RWPE2 (cell line): ENCODE data around the gene HECW1.
A peak's percentile ranks its signal among the peaks of the same experiment; 100 is the strongest.

ENCODE experiments used
- ATAC-seq: fragments of 200-7000 bp; cut with Tn5 transposase; 3 replicates; pipeline ENCODE4 v1.9.1; 2021; ENCODE audit warnings: low read depth
- DNase-seq: peaks from one replicate; pipeline ENCODE4 v3.0.0-alpha.2; 2020; ENCODE audit warnings: low spot score
- H3K27ac ChIP-seq: fragments of 450-650 bp; 2 replicates; pipeline ENCODE4 v1.5.1; 2017; ENCODE audit warnings: mild to moderate bottlenecking; ENCODE audit not compliant: poor library complexity, severe bottlenecking
- H3K27me3 ChIP-seq: fragments of 250-450 bp; sonication (Bioruptor Pico); 2 replicates; pipeline ENCODE4 v1.5.1; 2021; ENCODE audit warnings: mild to moderate bottlenecking, moderate library complexity; ENCODE audit not compliant: insufficient read depth, poor library complexity, severe bottlenecking
- H3K36me3 ChIP-seq: fragments of 250-450 bp; sonication (Bioruptor Pico); 2 replicates; pipeline ENCODE4 v1.5.1; 2020; ENCODE audit warnings: low read depth, mild to moderate bottlenecking, moderate library complexity
- H3K4me1 ChIP-seq: fragments of 250-450 bp; sonication (Bioruptor Pico); 2 replicates; pipeline ENCODE4 v1.5.1; 2021; ENCODE audit warnings: mild to moderate bottlenecking, moderate library complexity; ENCODE audit not compliant: insufficient read depth, poor library complexity, severe bottlenecking
- H3K4me3 ChIP-seq: fragments of 250-450 bp; sonication (Bioruptor Pico); 2 replicates; pipeline ENCODE4 v1.5.1; 2021; ENCODE audit warnings: mild to moderate bottlenecking, moderate library complexity; ENCODE audit not compliant: severe bottlenecking
- H3K9me3 ChIP-seq: fragments of 250-450 bp; sonication (Bioruptor Pico); 2 replicates; pipeline ENCODE4 v1.5.1; 2021; ENCODE audit warnings: mild to moderate bottlenecking, moderate library complexity; ENCODE audit not compliant: severe bottlenecking
- TF ChIP-seq, protein P1 (sequence below): fragments of 450-650 bp; IDR thresholded peaks from one replicate; pipeline ENCODE4 v1.5.1; 2017; ENCODE audit warnings: mild to moderate bottlenecking, moderate library complexity; ENCODE audit not compliant: poor library complexity, severe bottlenecking

HECW1 gene

DNA sequence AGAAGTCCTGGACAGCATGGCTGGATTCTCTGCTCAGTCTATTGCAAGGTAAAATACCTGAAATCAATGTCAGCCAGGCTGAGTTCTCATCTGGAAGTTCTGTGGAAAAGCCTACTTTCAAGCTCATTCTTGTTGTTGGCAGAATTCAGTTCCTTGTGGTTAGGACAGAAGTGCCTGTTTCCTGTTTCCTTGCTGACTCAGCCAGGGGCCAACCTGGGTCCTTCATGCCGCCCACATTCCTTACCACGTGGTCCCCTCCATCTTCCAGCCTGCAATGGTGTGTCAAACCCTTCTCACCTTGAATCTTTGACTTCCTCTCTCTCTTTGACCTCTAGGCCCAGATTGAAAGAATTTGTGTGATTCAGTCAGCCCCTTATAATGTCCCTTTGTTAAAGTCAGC, 273.4 kb downstream of the HECW1 start:
- TF ChIP-seq, protein P1, sequence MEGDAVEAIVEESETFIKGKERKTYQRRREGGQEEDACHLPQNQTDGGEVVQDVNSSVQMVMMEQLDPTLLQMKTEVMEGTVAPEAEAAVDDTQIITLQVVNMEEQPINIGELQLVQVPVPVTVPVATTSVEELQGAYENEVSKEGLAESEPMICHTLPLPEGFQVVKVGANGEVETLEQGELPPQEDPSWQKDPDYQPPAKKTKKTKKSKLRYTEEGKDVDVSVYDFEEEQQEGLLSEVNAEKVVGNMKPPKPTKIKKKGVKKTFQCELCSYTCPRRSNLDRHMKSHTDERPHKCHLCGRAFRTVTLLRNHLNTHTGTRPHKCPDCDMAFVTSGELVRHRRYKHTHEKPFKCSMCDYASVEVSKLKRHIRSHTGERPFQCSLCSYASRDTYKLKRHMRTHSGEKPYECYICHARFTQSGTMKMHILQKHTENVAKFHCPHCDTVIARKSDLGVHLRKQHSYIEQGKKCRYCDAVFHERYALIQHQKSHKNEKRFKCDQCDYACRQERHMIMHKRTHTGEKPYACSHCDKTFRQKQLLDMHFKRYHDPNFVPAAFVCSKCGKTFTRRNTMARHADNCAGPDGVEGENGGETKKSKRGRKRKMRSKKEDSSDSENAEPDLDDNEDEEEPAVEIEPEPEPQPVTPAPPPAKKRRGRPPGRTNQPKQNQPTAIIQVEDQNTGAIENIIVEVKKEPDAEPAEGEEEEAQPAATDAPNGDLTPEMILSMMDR = no peak
- Histone ChIP-seq H3K4me3 (no peak overlapping the region), H3K36me3 (no peaks in the 10 kb centered on the region), H3K4me1 (no peaks in the 10 kb centered on the region), H3K9me3 (peaks cover 3% of the 10 kb centered on the region), H3K27me3 (no peaks in the 10 kb centered on the region), H3K27ac (peak overlapping the region; percentile 42)
- DNase-seq = no peak
- ATAC-seq = peak; percentile 14; the same call in 1 of the 3 replicates

DNA sequence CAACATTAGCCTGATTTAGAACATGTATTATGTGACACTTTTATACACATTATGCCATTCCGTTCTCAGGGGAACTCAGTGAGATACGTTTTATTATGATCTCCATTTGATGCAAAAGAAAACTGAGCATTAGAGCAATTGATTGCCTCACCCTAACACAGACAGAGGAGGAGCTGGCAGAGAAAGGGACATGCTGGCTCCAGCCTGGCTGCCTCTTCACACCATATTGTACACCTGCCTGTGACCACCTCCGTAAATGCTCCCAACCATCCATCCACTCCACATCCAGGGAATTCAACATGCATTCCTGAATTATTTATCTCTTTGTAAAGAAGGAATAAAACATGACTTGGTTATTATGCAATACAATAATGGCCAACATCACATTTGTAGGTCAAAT, 275.5 kb downstream of the HECW1 start:
- TF ChIP-seq, protein P1 = no peak
- no peaks in the 10 kb centered on the region for H3K4me1 ChIP-seq
- no peaks in the 10 kb centered on the region for H3K27me3 ChIP-seq
- no peak for ATAC-seq
- no peaks in the 10 kb centered on the region for H3K36me3 ChIP-seq
- H3K9me3 ChIP-seq = peaks cover 3% of the 10 kb centered on the region
- H3K27ac ChIP-seq = no peak overlapping the region
- DNase-seq = no peak
- H3K4me3 ChIP-seq = no peak overlapping the region

GRCh38 chr7:43390576-43390975, 278.1 kb downstream of the HECW1 start:
- H3K4me1 ChIP-seq = no peaks in the 10 kb centered on the region
- H3K27ac ChIP-seq = no peak overlapping the region
- no peaks in the 10 kb centered on the region for H3K27me3 ChIP-seq
- no peak for ATAC-seq
- TF ChIP-seq, protein P1 = no peak
- no peak for DNase-seq
- no peaks in the 10 kb centered on the region for H3K36me3 ChIP-seq
- peaks cover 3% of the 10 kb centered on the region for H3K9me3 ChIP-seq
- no peak overlapping the region for H3K4me3 ChIP-seq

GRCh38 chr7:43391518-43391917, 279.1 kb downstream of the HECW1 start:
- no peak for ATAC-seq
- Histone ChIP-seq H3K36me3 (no peaks in the 10 kb centered on the region), H3K27ac (no peak overlapping the region), H3K4me1 (no peaks in the 10 kb centered on the region), H3K27me3 (no peaks in the 10 kb centered on the region), H3K9me3 (no peaks in the 10 kb centered on the region), H3K4me3 (no peak overlapping the region)
- TF ChIP-seq, protein P1 = no peak
- DNase-seq = no peak

DNA sequence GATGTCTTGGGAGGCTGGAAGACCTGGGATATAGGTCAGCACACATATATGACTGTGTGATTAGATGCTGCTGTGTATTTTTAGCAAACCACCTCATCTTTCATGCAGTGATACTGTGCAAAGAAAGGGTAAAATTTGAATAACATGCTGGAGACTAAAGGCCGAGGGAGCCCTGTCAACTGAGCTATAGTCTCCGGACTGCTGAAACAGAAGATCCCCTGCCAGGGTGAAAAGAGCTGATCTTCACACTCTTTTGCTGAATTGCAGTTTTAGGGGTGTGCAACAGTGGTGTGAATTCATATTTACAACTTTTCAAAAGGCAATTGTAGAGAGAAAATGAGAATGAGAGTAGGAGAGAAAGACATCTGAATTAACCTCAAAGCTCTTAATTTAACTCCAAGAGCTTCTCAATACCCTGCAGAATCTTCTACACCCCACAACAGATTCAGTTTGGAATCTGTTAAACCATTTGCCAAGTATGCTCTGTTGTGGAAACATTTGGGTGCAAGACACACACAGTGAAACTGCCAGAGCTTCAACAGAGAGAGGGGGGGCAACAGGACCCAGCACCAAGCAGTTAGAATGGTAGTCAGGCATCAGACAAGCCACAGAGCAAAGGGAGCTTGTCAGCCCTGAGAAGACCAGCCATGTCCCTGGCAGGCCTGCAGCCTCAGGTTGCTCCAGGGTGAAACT, 280.3 kb downstream of the HECW1 start:
- DNase-seq (no peak), ATAC-seq (no peak)
- Histone ChIP-seq H3K9me3 (no peaks in the 10 kb centered on the region), H3K4me3 (no peak overlapping the region), H3K27ac (peak overlapping the region; percentile 93), H3K36me3 (no peaks in the 10 kb centered on the region), H3K27me3 (no peaks in the 10 kb centered on the region), H3K4me1 (no peaks in the 10 kb centered on the region)
- TF ChIP-seq, protein P1 = no peak
